ENCODE measurements around the gene RNF186.
"Not testable (repeated sequence)": the region's sequence is repeated elsewhere in the genome, so short reads cannot be mapped to it uniquely, and the experiment has no call there.

The RNF186 gene

GRCh38 chr1:19814681-19815503, at the start of gene RNF186:
TSS of gene RNF186 (minus strand) at chr1:19815283. CDS start at chr1:19815101, 182 bp downstream.
- no peak for DNase-seq (ENCODE audit: low read depth)

GRCh38 chr1:19864570-19865160, 49.6 kb upstream of the RNF186 start:
- no peak for DNase-seq (ENCODE audit: low read depth)

GRCh38 chr1:19862944-19863343, 47.9 kb upstream of the RNF186 start:
- no peak for DNase-seq (ENCODE audit: low read depth)

DNA sequence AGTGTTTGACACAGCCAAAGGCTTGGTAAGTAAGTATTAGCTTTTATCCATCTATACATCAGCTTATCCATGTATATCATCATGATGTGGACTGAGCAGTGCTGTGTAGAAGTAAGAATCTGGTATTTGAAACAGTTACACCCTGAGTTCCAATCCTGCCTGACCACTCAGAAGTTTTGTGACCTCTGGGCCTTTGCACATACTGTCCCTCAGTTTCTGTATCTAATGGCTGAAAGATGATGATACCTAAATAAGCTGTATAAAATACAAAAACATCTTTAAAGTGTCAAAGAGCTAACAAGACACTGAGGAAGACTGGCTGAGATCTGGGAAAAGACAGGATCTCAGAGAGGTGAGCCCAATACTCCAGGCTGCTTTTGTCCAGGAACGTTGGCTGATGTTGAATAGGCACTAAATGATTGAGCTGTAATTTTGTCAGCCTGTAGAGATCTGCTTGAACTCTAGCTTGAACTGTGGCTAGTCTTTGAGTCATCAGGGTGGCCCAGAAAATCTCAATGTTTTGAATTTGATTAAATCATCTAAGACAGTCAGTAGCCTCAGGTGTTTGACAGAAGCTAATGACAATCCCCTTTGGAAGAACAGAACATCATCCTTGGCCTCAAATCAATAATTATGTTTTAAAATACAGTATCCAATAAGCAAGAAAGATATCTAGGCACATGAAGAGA, 46.9 kb upstream of the RNF186 start:
- DNase-seq (ENCODE audit: low read depth), result no peak

DNA sequence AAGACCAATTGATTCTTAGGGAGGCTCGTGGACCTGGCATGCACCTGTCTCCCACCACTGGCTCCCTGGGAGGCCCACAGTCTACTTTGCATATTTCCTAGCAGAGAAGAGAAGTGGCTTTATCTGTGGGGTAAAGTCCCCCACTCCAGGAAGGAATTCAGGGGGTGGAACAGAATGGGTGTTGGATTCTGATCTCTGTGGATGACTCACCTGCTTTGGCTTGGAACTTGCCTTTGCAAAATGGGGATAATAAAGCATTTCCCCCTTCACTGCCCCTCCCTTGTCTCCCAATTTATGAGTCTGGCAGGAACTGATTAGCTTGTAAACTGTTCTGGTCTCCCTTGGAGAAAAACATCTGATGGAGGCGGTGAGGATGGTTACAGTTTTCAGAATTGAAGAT, 46.0 kb upstream of the RNF186 start:
- DNase-seq (ENCODE audit: low read depth), result no peak

DNA sequence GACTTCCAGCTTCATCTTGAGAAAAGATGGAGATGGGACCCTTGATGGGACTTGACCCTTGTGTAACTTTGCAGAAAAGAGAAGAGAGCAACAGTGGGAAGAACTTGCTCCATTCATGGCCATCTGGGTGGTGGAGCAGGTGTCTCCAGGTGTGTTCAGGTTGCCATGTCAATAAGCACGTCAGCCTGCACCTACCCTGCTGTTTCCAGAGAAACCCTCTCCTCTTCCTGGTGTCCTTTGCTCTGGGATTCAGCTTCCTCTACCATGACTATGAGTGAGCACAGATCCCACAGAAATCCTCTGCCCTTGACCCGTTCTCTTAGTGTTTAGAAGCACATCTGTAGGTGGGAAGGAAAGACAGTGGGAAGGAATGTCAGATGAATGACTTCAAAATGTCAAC, 45.3 kb upstream of the RNF186 start:
- no peak for DNase-seq (ENCODE audit: low read depth)

DNA sequence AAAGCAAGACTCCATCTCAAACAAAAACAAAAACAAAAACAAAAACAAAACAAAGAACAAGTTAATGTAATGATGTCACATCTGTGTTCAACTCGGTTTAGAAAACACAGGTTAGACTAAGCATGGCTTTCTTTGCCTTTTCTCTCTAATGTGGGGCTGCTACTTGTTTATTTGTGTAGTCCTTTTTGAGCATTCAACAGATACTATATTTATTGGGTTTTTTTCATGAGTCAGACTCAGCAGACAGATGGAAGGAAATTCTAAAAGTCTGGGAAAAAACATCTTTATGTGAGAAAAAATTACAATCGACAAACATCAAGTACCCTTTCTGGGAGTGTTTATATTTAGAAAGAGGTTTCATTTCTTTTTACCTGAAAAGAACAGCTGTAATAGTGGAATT, 44.8 kb upstream of the RNF186 start:
- no peak for DNase-seq (ENCODE audit: low read depth)

DNA sequence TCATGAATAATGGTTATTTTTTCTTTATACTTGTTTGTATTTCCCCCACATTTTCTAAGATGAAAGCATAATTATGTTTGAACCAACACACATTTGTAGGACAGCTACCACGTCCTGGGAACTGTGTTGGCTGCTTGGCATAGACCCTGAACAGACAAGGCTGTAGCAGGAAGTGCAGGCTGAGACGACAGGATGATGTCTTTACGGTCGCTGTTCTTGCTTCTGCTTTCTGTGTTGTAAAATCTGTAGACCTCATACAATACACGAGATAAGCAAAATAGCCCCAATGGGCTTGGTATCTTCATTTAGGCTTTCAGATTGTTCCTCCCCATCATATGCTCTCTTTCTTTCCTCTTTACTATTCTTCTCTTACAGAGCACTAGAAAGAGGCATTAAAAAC, 43.8 kb upstream of the RNF186 start:
- no peak for DNase-seq (ENCODE audit: low read depth)

DNA sequence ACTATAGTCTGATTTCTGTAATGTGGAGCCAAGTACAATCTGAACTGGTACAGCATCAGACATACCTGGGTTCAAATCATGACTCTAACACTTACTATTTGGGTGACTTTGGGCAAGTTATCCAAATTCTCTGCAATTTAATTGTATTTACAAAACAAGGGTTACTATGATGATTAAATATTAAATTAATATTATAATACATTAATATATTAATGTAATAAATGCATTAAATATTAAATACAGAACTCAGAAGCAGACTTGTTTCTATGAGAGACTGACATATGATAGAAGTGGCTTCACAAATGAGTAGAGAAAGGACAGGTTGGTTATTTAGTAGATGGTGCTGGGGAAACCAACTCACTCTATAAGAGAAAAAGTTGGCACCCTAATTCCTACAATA, 39.8 kb upstream of the RNF186 start:
- no peak for DNase-seq (ENCODE audit: low read depth)

DNA sequence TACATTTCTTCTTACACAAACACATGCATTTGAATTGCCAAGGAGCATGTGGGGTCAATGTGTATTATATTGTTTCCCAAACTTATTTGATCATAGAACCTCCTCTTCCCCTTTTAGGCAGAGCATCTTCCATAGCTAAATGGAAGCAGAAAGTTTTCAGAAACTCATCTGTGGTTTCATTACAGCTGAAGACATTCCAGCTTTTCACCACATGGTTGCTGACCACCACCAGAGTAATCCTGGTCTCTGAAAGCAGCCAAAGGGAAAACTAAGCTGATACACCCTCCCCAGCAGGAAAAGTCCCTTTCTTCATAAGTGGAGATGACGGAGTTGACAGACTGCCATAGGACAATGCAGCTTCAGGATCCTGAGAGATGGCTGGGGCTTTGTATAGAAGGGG, 37.0 kb upstream of the RNF186 start:
- no peak for DNase-seq (ENCODE audit: low read depth)

- DNase-seq (ENCODE audit: low read depth), result no peak
Measured at GRCh38 chr1:19850214-19850613, 35.1 kb upstream of the RNF186 start.

DNA sequence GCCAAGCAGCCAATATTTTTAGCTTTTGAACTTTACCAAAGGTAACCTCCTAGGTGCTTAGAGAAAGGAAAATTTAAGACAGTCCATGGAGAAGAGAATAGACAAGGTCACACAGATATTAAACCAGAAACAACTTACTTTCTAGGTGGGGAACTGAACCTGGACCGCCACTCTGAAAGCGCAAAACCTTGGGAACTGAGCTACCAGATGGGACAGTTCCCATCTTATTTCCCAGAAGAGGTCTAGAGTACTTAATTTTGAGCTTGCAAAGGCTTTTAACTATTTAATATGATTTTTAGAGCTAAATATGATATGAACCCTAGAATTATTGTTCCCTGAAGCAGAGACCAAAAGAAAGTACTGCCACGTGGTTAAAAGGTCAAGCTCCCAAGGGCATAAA, 34.2 kb upstream of the RNF186 start:
- not testable (repeated sequence) for DNase-seq (ENCODE audit: low read depth)

DNA sequence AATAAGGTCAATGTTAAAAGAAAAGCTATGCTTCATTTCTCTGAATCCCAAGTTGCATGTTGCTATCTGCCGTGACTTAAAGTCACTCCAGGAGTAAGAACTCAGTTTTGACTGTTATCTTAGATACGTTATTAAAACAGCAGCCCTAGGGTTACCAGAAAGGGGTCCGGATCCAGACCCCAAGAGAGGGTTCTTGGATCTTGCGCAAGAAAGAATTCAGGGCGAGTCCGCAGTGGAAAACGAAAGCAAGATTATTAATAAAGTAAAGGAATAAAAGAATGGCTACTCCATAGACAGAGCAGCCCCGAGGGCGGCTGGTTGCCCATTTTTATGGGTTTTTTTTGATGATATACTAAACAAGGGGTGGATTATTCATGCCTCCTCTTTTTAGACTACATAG, 32.3 kb upstream of the RNF186 start:
- DNase-seq (ENCODE audit: low read depth), result not testable (repeated sequence)

DNA sequence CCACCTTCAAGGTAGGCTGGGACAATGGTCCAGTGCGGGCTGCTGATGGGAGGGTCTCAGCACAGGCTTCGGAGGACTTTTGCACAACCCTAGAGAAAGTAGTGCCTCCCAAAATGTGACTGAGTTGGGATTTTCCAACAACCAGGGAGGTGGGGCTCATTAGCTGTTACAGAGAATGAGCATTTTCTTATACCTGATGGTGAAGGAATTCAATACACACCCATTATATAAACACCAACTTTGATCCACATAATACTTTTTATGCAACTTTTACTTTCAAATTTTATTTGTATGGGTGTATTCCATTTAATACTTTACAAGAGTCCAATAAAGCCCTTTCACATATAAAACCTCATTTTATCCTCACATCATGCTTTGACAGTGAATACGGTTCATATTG, 31.3 kb upstream of the RNF186 start:
- DNase-seq (ENCODE audit: low read depth), result no peak

DNA sequence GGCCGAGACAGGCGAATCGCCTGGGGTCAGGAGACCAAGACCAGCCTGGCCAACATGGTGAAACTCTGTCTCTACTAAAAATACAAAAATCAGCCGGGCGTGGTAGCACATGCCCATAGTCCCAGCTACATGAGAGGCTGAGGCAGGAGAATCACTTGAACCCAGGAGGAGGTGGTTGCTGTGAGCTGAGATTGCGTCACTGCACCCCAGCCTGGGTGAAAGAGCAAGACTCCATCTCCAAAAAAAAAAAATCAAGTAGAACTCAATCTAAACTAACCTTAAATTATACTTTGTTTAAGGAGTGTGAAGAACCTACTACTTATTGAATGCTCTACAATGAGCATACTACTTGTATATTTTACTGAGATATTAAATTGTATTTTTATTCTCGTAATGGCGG, 30.5 kb upstream of the RNF186 start:
- DNase-seq (ENCODE audit: low read depth), result no peak

DNA sequence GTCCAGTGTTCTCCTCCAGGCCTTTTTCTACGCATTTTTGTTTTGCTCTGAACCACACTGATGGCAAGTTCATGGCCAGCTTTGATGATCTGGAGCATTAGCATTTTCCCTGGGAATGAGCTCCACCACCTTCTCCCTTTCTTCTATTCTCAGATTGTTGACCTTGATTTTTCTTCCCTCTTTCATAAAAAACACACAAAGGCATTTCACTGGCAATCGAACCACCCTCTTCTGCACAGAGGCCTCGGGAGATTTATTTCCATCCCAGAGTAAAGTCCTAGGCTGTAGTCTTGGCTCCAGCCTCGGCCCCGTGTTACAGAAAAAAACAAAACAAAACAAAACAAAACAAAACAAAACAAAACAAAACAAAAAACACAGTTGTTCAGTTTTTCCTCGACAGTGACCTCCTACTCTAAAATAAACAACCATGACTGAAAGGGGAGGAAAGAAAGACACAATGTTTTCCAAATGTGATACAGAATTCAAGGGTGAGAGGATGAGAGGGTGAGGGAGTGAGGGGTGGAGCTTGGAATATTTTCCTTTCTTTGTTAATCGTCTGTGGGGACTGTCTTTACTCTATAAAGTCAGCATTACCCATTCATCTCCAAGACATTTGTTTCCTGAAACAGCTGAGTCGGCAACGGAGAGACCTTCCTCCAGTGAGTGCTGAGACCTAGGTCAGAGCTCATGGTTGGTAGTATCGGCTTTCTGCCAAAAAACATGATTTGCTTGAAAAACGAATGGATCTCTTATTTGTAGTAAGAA, 29.8 kb upstream of the RNF186 start:
- no peak for DNase-seq (ENCODE audit: low read depth)

- no peak for DNase-seq (ENCODE audit: low read depth)
Measured at GRCh38 chr1:19840228-19840627, 25.1 kb upstream of the RNF186 start.

DNA sequence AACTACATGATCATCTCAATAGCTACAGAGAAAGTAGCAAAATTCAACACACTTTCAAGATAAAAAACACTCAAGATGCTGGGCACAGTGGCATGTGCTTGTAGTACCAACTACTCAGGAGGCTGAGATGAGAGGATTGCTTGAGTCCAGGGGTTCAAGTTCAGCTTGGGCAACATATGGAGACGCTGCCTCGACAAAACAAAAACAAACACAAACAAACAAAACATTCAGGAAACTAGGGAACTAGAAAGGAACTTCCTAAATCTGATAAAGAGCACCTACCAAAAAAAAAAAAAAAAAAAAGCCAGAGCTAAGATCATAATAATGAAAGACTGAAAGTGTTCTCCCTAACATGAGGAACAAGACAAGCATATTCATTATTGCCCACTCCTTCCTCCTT, 22.8 kb upstream of the RNF186 start:
- DNase-seq (ENCODE audit: low read depth), result no peak

GRCh38 chr1:19835578-19835977, 20.5 kb upstream of the RNF186 start:
- no peak for DNase-seq (ENCODE audit: low read depth)

DNA sequence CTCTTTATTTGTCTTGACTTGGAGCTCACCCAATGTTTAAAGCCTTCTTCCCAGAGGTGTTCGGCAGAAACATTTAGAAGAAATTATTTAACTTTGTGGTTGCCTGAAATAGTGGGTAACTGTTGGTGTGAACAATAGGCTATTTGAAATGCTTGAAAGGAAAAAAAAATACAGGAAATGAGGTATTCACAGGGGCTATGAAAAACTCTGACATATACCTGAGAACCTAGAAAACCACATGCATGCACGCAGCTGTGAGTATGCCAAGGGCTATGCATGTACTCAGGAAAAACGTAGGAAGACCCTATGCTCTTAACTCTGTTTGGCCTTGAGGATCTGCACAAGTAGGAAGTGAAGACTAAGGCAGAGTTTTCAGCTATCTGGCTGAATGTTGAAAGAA, 16.4 kb upstream of the RNF186 start:
- DNase-seq (ENCODE audit: low read depth), result no peak

DNA sequence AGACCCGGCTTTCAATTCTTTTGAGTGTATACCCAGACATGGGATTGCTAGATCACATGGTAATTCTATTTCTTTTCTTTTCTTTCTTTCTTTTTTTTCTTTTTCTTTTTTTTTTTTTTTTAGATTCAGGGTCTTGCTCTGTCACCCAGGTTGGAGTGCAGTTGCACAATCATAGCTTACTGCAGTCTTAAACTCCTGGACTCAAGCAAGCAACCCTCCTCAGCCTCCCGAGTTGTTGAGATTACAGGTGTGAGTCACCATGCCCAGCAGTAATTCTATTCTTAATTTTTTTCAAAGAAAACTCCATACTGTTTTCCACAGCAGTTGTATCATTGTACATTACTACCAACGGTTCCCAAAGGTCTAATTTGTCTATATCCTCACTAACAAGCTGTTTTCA, 13.5 kb upstream of the RNF186 start:
- DNase-seq (ENCODE audit: low read depth), result no peak

- DNase-seq (ENCODE audit: low read depth), result no peak
Measured at GRCh38 chr1:19825298-19825697, 10.2 kb upstream of the RNF186 start.

GRCh38 chr1:19824541-19824940, 9.5 kb upstream of the RNF186 start:
- DNase-seq (ENCODE audit: low read depth), result no peak

All from CMK (cell line).